Stimulated activated CD4-positive, alpha-beta T cell treated with anti-CD3 and anti-CD28 coated beads, Interleukin-1b, Interleukin-23, amount 100 ng/mL, for 1 hour (primary cell): ENCODE results near the gene ZNF35.
"Not testable (repeated sequence)": the region's sequence is repeated elsewhere in the genome, so short reads cannot be mapped to it uniquely, and the experiment has no call there.

Source experiments
- DNase-seq, 2 donors: peaks; one replicate each; pipeline ENCODE4 v3.0.0-alpha.2; 2020; ENCODE audit warnings: low read depth in 2 of 2

Gene ZNF35

DNA sequence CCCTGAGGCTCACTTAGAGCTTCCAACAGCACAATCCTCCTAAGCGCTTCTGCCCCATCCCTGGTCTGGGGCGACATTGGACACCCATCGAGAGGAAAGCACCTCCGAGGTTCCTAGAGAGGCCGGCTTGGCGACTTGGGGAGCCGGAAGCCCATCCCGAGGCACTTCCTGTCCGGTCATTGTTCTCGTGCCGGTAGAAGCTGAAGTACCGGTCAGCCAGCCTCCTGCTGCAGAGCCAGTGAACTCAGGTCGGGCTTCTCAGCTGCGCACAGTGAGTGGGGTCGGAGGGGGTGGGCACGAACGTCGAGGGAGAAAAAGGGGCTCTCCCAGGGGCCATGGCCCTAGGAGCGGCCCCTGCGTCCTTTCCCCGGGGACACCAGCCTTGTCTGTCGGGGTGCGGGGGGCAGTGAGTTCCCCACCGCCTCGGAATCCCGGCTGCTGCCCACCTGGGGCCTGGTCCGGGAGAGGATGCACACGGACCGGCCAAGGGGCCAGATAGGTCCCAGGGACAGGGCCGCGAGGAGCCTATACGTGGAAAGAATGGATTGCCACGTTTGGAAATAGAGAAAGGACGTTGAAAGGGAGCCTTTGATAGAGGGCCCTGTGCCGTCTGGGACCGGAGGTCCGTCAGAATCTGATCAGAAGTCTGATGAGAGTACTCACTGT, at the start of gene ZNF35:
TSS of gene ZNF35 (plus strand) at position 169 of the 666 bp plus-strand sequence. CDS start 2,336 bp downstream, outside the sequence.
- DNase-seq, result no peak

DNA sequence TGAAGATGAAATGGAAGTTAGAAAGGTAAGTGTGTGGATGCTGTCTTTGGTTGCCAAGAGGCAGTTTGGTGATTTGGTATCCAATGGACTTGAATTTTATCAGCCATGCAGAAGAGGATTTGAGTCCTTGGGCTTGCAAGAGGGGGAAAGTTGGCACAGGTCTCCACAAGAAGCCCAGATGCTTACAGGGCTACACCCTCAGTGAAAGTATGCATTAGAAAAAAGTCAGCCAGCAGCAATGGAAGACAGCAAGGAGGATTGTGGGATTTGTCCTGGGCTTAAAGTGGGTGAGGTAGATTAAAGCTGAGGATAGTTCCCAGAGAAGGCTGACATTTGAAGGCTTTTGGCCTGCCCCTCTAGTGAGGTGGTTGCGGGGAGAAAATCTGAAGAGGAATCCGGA, 46.8 kb upstream of the ZNF35 start:
- no peak for DNase-seq

DNA sequence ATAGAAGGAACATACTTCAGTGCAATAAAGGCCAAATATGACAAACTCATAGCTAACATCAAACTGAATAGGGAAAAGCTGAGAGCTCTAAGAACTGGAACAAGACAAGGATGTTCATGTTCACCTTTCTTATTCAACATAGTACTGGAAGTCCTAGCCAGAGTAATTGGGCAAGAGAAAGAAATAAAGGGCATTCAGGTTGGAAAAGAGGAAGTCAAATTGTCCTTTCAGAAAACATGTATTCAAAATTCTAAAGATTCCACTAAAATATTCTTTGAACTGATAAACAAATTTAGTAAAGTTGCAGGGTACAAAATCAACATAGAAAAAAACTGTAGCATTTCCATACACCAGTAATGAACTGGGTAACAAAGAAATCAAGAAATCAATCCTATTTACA, 35.9 kb upstream of the ZNF35 start:
- no peak for DNase-seq

DNA sequence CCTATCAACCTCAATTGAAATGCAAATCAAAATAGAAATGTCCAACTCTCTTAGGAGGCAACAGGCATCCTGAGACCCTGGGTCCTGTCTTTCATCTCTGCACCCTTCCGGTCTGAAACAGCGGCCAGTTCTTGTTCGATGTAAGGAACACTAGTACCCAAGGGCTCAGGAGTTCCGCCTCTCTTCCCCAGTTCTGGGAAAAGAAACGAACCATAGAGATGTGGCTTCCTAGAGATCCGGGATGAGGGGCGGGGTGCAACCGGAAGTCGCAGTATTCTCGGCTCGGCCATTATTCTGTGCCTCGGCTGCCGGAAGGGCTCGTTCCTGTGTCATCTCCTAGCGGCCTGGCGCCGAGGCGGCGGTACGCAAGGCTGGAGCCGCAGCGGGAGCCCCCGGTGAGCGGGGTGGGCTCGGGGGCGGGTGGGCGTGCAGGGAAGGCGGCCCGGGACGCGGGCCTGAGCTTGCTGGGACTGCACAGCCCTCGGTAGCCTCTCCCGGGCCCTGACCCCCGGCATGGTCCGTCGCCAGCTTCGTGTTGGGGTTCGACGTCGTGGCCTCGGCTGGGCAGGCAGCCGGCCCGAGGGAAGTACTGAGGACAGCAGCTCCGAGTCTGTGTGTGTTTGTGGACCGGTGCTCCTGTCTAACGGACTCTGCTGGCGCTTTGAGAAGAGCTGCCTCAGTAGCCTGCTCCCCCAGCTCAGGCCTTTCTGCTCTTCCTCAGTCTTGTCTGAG, 23.6 kb upstream of the ZNF35 start, which contains the start of gene ZNF197:
TSS of gene ZNF197 (plus strand) at position 288 of the 732 bp plus-strand sequence. CDS start 4,119 bp downstream, outside the sequence.
- peak in 1 of 2 donors; percentile 25 for DNase-seq

DNA sequence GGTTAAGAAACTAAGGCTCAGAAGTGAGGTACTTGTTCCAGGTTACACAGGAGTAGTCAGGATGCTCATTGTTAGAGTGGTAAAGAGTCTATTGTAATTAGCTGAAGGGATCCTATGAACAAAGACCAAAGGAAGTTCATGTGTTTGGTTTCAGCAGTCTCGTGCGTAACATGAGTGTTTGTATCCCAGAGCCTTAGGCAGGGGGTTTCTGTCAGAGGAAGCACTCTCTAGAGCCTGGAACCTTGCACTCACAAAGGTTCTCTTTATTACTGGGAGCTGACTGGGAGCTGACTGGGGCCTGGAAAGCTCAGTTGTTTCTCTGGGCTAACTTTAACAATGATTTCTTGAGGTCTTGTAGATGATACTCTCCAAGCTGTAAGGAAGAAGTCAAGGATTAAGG, 19.8 kb upstream of the ZNF35 start:
- DNase-seq, result no peak

DNA sequence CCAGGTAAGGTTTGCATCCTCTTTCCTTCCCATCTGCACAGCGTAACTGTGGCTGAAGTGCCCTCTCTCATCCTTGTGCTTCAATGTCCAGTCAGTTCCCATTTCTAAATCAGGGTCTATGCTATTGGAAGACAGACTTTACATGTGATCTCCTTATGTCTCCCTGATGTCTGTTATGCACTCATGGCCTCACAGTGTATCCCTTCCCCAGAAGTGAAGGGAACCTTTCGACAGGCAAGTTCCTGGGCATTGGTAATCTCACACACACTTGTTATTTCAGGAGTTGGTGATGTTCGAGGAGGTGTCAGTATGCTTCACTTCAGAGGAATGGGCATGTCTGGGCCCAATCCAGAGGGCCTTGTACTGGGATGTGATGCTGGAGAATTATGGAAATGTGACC, 16.3 kb upstream of the ZNF35 start:
- DNase-seq, result no peak

DNA sequence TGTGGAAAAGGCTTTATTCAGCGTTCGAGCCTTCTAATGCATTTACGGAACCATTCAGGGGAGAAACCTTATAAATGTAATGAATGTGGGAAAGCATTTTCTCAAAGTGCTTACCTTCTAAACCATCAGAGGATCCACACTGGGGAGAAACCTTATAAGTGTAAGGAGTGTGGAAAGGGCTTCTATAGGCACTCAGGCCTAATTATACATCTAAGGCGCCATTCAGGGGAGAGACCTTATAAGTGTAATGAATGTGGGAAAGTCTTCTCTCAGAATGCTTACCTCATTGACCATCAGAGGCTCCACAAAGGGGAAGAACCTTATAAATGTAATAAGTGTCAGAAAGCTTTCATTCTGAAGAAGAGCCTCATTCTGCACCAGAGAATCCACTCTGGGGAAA, 6.2 kb upstream of the ZNF35 start:
- DNase-seq, result no peak

DNA sequence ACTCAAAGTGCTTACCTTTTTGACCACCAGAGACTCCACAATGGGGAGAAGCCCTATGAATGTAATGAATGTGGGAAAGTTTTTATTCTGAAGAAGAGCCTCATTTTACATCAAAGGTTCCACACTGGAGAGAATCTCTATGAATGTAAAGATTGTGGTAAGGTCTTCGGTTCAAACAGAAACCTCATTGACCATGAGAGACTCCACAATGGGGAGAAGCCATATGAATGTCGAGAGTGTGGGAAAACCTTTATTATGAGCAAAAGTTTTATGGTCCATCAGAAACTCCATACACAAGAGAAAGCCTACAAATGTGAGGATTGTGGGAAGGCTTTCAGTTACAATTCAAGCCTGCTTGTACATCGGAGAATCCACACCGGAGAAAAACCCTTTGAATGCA, 5.5 kb upstream of the ZNF35 start:
- DNase-seq, result no peak

DNA sequence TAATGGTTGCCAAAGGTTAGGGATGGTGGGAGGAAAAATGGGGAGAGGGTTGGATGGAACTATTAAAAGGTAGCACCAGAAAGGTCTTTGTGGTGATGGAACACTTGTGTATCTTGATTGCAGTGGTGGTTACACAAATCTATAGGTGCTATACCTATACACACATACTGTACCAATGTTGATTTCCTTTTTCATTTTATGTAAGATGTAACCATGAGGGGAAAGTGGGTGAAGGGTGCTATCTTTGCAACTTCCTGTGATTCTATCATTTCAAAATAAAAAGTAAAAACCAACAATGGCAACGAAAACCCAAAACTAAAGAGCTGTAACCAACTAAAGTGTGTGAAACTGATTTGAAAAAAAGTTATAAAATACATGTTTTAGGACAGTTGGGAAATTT, 761 bp upstream of the ZNF35 start:
- no peak for DNase-seq

DNA sequence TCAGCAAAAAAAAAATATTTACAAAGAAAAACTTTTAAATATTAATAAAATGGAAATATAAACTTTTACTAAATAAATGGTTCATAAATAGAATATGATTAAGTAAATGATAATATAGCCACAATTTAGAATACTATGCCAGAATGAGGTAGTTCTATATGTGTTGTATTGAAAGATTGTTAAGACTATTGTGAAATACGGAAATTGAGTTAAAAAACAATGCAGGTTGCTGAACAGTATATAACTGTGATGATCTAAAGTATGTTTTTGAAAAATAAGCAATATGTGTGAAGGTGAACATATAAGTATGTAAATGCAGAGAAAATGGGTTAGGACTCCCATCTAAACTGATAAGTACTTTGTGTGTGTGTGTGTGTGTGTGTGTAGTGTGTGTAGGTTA, 1.2 kb downstream of the ZNF35 start:
- DNase-seq, result no peak

DNA sequence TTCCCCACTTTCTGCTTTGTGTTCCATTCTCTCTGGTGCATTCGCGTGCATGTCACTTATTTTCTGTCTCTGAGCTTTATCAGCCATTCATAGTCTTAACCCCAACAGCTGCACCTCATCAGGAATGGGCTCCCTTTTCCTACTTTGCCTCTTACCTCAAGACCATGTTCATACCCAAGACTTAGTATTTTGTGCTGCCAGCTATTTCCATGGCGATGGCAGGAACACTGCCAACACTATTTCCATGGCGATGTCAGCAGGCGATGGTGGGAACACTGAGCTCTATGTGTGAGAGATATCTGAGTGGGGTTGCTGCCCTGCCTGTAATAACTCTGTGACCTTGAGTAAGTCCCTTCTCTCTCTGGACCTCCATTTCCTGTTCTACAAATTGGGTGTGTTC, 5.5 kb downstream of the ZNF35 start:
- no peak for DNase-seq

DNA sequence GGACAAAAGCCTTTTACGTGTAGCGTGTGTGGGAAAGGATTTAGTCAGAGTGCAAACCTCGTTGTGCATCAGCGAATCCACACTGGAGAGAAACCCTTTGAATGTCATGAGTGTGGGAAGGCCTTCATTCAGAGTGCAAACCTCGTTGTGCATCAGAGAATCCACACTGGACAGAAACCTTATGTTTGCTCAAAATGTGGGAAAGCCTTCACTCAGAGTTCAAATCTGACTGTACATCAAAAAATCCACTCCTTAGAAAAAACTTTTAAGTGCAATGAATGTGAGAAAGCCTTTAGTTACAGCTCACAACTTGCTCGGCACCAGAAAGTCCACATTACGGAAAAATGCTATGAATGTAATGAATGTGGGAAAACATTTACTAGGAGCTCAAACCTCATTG, 10.5 kb downstream of the ZNF35 start:
- DNase-seq, result no peak

DNA sequence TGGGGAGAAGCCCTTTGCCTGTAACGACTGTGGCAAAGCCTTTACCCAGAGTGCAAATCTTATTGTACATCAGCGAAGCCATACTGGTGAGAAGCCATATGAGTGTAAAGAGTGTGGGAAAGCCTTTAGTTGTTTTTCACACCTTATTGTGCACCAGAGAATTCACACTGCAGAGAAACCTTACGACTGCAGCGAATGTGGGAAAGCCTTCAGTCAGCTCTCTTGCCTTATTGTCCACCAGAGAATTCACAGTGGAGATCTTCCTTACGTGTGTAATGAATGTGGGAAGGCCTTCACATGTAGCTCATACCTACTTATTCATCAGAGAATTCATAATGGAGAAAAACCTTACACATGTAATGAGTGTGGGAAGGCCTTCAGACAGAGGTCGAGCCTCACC, 10.9 kb downstream of the ZNF35 start:
- DNase-seq, result no peak

DNA sequence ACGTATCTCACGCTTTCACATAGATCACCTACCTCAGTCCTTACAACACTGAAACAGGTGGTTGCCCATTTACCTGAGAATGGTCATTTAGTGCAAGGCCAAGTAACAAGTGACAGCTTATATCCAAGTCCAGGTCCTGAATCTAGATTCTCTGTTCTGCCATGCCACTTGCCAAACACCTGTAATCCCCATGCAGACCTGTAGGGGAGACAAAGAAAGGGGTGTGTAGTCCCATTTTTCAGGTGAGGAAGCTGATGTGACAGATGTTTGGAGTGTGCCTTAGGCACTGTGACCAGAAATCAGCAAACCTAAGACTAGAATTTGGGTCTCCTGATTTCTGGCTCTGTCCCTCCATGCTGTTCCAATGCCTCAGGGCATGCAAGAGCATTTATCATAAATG, 12.7 kb downstream of the ZNF35 start:
- no peak for DNase-seq

DNA sequence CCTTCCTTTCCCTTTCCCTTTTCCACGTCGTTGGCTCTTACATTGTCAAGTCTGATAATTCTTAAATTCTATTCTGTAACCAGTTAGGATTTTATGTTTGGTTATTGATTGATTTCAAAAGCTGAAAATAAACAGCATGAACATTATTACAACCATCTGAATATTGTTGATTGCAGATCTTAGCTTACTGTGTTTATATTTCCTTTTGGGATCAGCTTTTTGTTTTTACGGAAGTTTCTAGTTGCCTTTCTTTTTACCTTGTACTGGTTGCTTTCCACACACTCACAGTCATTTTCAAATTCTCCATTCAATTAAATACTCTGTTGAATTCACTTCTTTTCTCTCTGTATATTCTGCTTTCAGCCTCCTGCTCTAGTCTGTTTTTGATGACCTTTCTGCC, 16.6 kb downstream of the ZNF35 start:
- DNase-seq, result no peak

DNA sequence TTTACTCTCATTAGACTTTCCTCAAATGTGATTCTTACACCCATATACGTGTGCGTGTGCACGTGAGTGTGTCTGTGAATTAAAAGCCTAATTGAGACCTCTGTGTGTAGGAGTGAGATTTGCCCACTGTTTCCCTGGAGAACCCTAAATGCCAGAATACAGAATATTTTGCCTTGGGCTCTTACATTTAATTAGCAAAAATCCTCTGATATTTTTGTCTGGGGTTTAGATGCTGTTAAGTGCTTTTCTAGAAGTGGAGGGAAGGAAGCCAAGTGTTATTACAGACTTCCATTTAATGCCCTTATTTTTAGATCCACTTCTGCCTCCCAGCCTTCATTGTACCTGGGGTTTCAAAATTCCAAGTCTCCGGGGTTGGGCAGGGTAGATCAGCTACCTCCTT, 17.8 kb downstream of the ZNF35 start:
- DNase-seq, result no peak

DNA sequence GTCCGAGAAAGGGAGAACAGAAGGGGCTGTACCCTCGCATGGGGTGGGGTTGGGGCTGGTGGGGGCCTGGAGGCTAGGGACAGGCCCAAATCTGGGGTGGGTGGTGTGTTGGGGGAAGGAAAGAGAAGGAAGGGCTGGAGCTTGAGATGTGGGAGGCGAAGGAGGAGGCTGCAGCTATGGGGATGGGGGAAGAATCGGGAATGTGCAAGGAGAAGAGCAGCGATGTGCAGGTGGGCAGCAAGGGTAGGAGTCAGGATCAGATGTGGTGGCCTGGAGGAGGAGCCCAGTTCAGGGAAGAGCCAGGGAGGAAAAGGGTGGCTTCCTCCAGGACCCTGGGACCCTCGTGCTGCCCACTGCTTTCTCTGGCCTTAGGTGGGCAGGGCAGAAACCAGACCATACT, 21.2 kb downstream of the ZNF35 start:
- DNase-seq, result no peak

DNA sequence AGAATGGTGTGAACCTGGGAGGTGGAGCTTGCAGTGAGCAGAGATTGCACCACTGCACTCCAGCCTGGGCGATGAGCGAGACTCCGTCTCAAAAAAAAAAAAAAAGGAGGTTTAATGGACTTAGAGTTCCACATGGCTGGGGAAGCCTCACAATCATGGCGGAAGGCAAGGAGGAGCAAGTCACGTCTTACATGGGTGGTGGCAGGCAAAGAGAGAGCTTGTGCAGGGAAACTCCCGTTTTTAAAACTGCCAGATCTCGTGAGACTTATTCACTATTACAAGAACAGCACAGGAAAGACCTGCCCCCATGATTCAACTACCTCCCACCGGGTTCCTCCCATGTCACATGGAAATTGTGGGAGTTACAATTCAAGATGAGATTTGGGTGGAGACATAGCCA, 24.9 kb downstream of the ZNF35 start:
- DNase-seq, result not testable (repeated sequence)

DNA sequence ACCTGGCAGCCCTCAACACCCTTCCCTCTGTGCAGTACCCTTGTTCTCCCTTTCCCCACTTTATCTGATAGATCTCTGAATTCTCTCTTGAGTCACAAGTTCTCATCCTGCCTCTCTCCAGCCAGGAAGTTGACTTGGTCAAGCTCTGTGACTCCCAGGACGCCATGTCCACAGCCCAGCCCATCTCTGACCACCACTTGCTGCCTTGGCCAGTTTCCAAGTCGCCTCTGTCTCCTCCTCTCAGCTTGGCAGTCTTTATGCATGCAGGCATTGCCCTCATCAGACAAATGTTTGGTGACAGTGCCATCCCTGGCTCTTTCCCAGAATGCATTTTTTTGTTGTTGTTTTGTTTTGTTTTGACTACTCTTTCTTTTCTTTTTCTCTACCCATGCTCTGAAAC, 25.7 kb downstream of the ZNF35 start:
- no peak for DNase-seq

DNA sequence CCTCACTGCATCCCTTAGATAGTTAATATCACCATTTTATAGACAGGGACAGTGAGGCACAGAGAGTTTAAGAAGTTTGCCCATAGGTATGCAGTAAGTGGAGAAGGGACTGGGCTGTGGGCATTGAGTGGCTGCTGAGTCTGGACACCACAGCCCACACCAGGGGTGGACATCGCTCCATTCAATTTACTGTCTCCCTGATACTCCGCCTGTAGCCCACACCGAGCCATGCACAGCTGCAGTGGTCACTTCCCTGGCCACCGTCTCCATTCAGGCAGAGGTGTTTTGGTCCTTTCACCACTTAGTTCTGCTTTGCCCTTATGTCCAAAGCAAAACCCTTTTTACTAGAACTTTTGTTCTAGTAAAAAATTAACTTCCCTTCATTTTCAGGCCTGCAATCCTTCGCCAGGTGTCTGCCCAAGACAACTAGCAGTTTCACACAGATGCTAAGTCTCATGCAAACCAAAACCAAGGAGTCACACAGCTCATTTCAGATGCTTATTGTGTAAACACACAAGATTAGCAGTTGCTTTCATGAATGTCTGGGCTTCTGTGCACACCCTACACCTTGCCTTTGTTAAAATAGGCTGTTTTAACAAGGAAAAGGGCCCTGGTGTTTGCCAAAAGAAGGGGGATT, 30.1 kb downstream of the ZNF35 start:
- DNase-seq, result no peak

DNA sequence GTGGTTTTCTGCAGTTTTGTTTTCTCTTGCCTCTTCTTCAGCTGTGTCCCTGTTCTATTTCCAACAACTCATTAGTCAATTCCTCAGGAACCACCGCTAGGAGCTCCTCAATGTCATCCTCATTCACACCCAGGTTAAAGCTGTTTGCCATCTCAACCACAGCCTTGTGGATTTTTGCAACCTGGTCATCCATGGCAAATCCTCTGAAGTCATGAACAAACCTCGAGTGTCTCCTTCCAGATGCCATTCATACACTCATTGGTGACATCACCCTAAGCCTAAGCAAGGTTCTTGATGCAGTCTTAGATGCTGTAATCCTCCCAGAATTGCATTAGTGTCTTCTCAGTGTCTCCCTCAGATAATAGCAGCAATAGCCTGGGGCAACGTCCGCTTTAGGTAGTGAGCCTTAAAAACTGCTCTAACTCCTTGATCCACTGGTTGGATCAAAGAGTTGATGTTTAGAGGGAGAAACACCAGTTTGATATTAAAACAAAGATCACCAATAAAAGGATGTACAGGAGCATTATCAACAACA, 32.5 kb downstream of the ZNF35 start:
- DNase-seq, result no peak

DNA sequence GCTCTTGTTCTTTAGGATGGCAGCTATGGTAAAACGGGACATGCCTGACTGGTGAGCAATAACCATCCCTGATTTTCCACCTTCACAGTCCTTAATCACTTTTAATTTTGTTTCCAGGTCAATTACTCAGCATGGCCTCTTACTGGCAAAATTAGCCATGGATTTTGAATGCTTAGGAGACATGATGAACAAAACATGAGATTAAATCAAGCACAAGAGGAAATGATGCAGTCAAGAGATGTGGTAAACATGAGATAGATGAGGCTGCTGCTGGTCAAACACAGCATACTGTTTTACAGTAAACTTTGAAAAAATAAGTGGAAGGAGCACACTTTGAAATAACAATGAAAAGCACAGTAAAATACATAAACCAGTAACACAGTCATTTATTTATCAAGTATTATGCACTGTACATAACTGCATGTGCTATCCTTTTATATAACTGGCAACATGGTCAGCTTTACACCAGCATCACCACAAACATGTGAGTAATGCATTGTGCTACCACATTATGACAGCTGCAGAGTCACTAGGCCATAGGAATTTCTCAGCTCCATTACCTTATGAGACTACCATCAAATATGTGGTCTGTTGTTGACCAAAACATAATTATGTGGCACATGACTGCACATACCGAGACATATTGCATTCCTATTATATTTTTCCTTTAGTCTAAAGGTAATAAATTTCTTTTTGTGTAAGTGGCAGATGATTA, 33.8 kb downstream of the ZNF35 start:
- no peak for DNase-seq
